ENCODE measurements around the gene HECTD4.

DNA sequence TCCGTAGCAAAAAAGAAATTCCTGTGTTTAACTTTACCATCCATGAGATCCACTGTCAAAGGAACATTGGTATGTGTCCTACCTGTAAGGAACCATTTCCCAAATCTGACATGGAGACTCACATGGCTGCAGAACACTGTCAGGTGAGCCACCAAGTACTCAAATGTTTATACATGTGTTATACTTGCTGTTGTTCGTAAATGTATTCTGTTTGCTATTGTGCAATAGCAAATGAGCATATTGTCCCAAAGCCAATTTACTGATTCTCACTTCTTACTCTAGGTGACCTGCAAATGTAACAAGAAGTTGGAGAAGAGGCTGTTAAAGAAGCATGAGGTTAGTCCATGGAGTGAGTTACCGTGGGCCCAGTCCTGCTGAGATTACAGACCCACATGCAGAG is 247.5 kb downstream of the HECTD4 start:
- TF ChIP-seq, protein P1, sequence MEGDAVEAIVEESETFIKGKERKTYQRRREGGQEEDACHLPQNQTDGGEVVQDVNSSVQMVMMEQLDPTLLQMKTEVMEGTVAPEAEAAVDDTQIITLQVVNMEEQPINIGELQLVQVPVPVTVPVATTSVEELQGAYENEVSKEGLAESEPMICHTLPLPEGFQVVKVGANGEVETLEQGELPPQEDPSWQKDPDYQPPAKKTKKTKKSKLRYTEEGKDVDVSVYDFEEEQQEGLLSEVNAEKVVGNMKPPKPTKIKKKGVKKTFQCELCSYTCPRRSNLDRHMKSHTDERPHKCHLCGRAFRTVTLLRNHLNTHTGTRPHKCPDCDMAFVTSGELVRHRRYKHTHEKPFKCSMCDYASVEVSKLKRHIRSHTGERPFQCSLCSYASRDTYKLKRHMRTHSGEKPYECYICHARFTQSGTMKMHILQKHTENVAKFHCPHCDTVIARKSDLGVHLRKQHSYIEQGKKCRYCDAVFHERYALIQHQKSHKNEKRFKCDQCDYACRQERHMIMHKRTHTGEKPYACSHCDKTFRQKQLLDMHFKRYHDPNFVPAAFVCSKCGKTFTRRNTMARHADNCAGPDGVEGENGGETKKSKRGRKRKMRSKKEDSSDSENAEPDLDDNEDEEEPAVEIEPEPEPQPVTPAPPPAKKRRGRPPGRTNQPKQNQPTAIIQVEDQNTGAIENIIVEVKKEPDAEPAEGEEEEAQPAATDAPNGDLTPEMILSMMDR (IDR thresholded peaks at IDR 0.05) = no peak
- no peak for TF ChIP-seq ZFX (IDR thresholded peaks at IDR 0.05; ENCODE audit: borderline replicate concordance)
